Measurements from ENCODE around the gene NHSL1.

Gene NHSL1

GRCh38 chr6:138403324-138403800 lies 95.9 kb downstream of the NHSL1 start:
- no peak for DNase-seq
- no peaks in the 10 kb centered on the region for H3K9me2 ChIP-seq (replicated peaks; ENCODE audit: insufficient read depth, low read length)
- H3K9ac ChIP-seq (ENCODE audit: low read length) = peak overlapping the region; percentile 65

GRCh38 chr6:138402838-138403187 lies 96.5 kb downstream of the NHSL1 start:
- H3K9ac ChIP-seq (ENCODE audit: low read length) = no peak overlapping the region

More at GRCh38 chr6:138403324-138403800, 95.9 kb downstream of the NHSL1 start:
- no peaks in the 10 kb centered on the region for H3K27me3 ChIP-seq (replicated peaks; ENCODE audit: insufficient read depth, low read length)
- H3F3A ChIP-seq (ENCODE audit: insufficient read depth, low read length) = peaks cover 5% of the 10 kb centered on the region; the same call in 1 of the 2 replicates
- TF ChIP-seq CTCF (IDR thresholded peaks at IDR 0.05; ENCODE audit: low read length) (no peak), EZH2phosphoT487 (IDR thresholded peaks at IDR 0.05; ENCODE audit: low read length) (no peak)
- peak overlapping the region; percentile 97 for H3K4me2 ChIP-seq (ENCODE audit: low read depth, low read length)
- peak overlapping the region; percentile 84 for H3K4me3 ChIP-seq (ENCODE audit: low read length)
- no peaks in the 10 kb centered on the region for H3K9me3 ChIP-seq (replicated peaks; ENCODE audit: insufficient read depth, low read length)
- peak overlapping the region; percentile 98 for H2AFZ ChIP-seq (ENCODE audit: low read length)
- H3K36me3 ChIP-seq (replicated peaks; ENCODE audit: insufficient read depth, low read length) = no peaks in the 10 kb centered on the region
- no peaks in the 10 kb centered on the region for H3K79me2 ChIP-seq (ENCODE audit: low read length)
- H3K27ac ChIP-seq (ENCODE audit: low read length) = no peak overlapping the region
- no peaks in the 10 kb centered on the region for H4K20me1 ChIP-seq (ENCODE audit: insufficient read depth, low read length)
- H3K4me1 ChIP-seq (ENCODE audit: low read length) = no peaks in the 10 kb centered on the region

GRCh38 chr6:138401960-138402837 lies 97.1 kb downstream of the NHSL1 start:
- Histone ChIP-seq H3K36me3 (replicated peaks; ENCODE audit: insufficient read depth, low read length) (no peaks in the 10 kb centered on the region), H3K4me1 (ENCODE audit: low read length) (no peaks in the 10 kb centered on the region), H3K27ac (ENCODE audit: low read length) (no peak overlapping the region), H3K4me3 (ENCODE audit: low read length) (no peak overlapping the region), H3K9me3 (replicated peaks; ENCODE audit: insufficient read depth, low read length) (no peaks in the 10 kb centered on the region), H3K27me3 (replicated peaks; ENCODE audit: insufficient read depth, low read length) (no peaks in the 10 kb centered on the region), H4K20me1 (ENCODE audit: insufficient read depth, low read length) (no peaks in the 10 kb centered on the region), H3K9ac (ENCODE audit: low read length) (no peak overlapping the region), H3K4me2 (ENCODE audit: low read depth, low read length) (no peak overlapping the region), H3K9me2 (replicated peaks; ENCODE audit: insufficient read depth, low read length) (no peaks in the 10 kb centered on the region), H2AFZ (ENCODE audit: low read length) (no peak overlapping the region), H3K79me2 (ENCODE audit: low read length) (no peaks in the 10 kb centered on the region), H3F3A (ENCODE audit: insufficient read depth, low read length) (peaks cover 5% of the 10 kb centered on the region; the same call in 1 of the 2 replicates)
- TF ChIP-seq EZH2phosphoT487 (IDR thresholded peaks at IDR 0.05; ENCODE audit: low read length) (no peak), EZH2 (optimal IDR thresholded peaks at IDR 0.05; ENCODE audit: low read depth, low read length) (no peak), CTCF (IDR thresholded peaks at IDR 0.05; ENCODE audit: low read length) (no peak)
- DNase-seq = no peak

More at GRCh38 chr6:138402838-138403187, 96.5 kb downstream of the NHSL1 start:
- H3K36me3 ChIP-seq (replicated peaks; ENCODE audit: insufficient read depth, low read length) = no peaks in the 10 kb centered on the region
- peaks cover 5% of the 10 kb centered on the region; the same call in 1 of the 2 replicates for H3F3A ChIP-seq (ENCODE audit: insufficient read depth, low read length)
- no peaks in the 10 kb centered on the region for H3K9me2 ChIP-seq (replicated peaks; ENCODE audit: insufficient read depth, low read length)
- H3K9me3 ChIP-seq (replicated peaks; ENCODE audit: insufficient read depth, low read length) = no peaks in the 10 kb centered on the region
- no peak overlapping the region for H2AFZ ChIP-seq (ENCODE audit: low read length)
- H4K20me1 ChIP-seq (ENCODE audit: insufficient read depth, low read length) = no peaks in the 10 kb centered on the region
- no peak for DNase-seq
- H3K79me2 ChIP-seq (ENCODE audit: low read length) = no peaks in the 10 kb centered on the region
- no peak overlapping the region for H3K4me3 ChIP-seq (ENCODE audit: low read length)
- no peaks in the 10 kb centered on the region for H3K4me1 ChIP-seq (ENCODE audit: low read length)
- H3K4me2 ChIP-seq (ENCODE audit: low read depth, low read length) = peak overlapping the region; percentile 97; the same call in 1 of the 2 replicates
- H3K27ac ChIP-seq (ENCODE audit: low read length) = no peak overlapping the region
- H3K27me3 ChIP-seq (replicated peaks; ENCODE audit: insufficient read depth, low read length) = no peaks in the 10 kb centered on the region
- no peak for TF ChIP-seq CTCF (IDR thresholded peaks at IDR 0.05; ENCODE audit: low read length)
- TF ChIP-seq EZH2phosphoT487 (IDR thresholded peaks at IDR 0.05; ENCODE audit: low read length) = no peak

Measured in MM.1S (cell line).